Measurements from ENCODE around the gene OTOA.

- TF ChIP-seq CTCF (IDR thresholded peaks at IDR 0.05; ENCODE audit: extremely low read depth in 1 of 2, insufficient read depth in 1 of 2, low read depth in 1 of 2, low read length in 2 of 2) (no peak), POLR2A (IDR thresholded peaks at IDR 0.05; ENCODE audit: low read depth, low read length) (no peak), POLR2AphosphoS5 (IDR thresholded peaks at IDR 0.05; ENCODE audit: insufficient read depth, low read depth, low read length) (no peak)
Measured at GRCh38 chr16:21717608-21718007, 53.8 kb downstream of the OTOA start.

Measured in endothelial cell of umbilical vein (primary cell).